GM19395 (cell line): Measurements from ENCODE around the gene ITGA5.

Source experiments
- ATAC-seq: cut with Tn5 transposase; IDR thresholded peaks from one replicate; pipeline ENCODE4 v1.9.1; 2021; ENCODE audit warnings: mild to moderate bottlenecking, moderate library complexity; ENCODE audit not compliant: unreplicated experiment

ITGA5 gene

GRCh38 chr12:54431911-54432814 is 13.1 kb upstream of the ITGA5 start:
- no peak for ATAC-seq

GRCh38 chr12:54430471-54431069 is 11.5 kb upstream of the ITGA5 start:
- ATAC-seq: no peak

- no peak for ATAC-seq
These were observed 10.0 kb upstream of the ITGA5 start for GRCh38 chr12:54429014-54429471.

GRCh38 chr12:54428050-54429013 is 9.3 kb upstream of the ITGA5 start:
- no peak for ATAC-seq

- no peak for ATAC-seq
These were observed 8.0 kb upstream of the ITGA5 start for GRCh38 chr12:54427106-54427505.

GRCh38 chr12:54426690-54427089 is 7.6 kb upstream of the ITGA5 start:
- ATAC-seq: no peak

GRCh38 chr12:54425702-54426101 is 6.6 kb upstream of the ITGA5 start:
- ATAC-seq: no peak

- no peak for ATAC-seq
These were observed 5.2 kb upstream of the ITGA5 start for GRCh38 chr12:54424224-54424623.

- ATAC-seq: no peak
These were observed 4.7 kb upstream of the ITGA5 start for GRCh38 chr12:54423816-54424150.

- no peak for ATAC-seq
These were observed 2.8 kb upstream of the ITGA5 start for GRCh38 chr12:54421879-54422250.

GRCh38 chr12:54421175-54421878 is 2.3 kb upstream of the ITGA5 start:
- no peak for ATAC-seq

GRCh38 chr12:54420766-54421144 is 1.7 kb upstream of the ITGA5 start:
- ATAC-seq: no peak

GRCh38 chr12:54418441-54419087 is 502 bp downstream of the ITGA5 start:
- no peak for ATAC-seq

- no peak for ATAC-seq
These were observed 1.2 kb downstream of the ITGA5 start for GRCh38 chr12:54417712-54418440.

GRCh38 chr12:54416687-54417603 is 2.1 kb downstream of the ITGA5 start:
- no peak for ATAC-seq

GRCh38 chr12:54415221-54415929 is 3.7 kb downstream of the ITGA5 start:
- ATAC-seq: no peak

GRCh38 chr12:54413284-54414190 is 5.5 kb downstream of the ITGA5 start:
- peak; percentile 58 for ATAC-seq
